ENCODE measurements around the gene ACBD4. TPM values are rescaled to one million over a fixed set of nuclear protein-coding genes. Genes with fewer than 3 reads are reported as not detected.

ACBD4 gene
- polyA plus RNA-seq, 1 of the 3 experiments (the other 2 are of a cell fraction), result 15.8 TPM

- no peaks in the 10 kb centered on the region for H3K9me3 ChIP-seq
- H3K27me3 ChIP-seq (ENCODE audit: insufficient read depth), result no peaks in the 10 kb centered on the region
- no peak overlapping the region for H2AFZ ChIP-seq (ENCODE audit: low read depth)
- H4K20me1 ChIP-seq (ENCODE audit: insufficient read depth), result no peaks in the 10 kb centered on the region
- no peak overlapping the region for H3K9ac ChIP-seq
- WGBS (ENCODE audit: low lambda C conversion rate), result 97% methylated on average over 7 of the region's 7 CpGs
- H3K4me1 ChIP-seq (ENCODE audit: control insufficient read depth in 1 of 2, insufficient read depth in 2 of 2, low read depth in 1 of 2, low read length in 1 of 2), result peaks cover 0 to 10% of the 10 kb centered on the region in 2 experiments; a peak in 2 of 4 replicates
- H3K4me3 ChIP-seq (ENCODE audit: low read depth in 2 of 2, low read length in 1 of 2), result no peak overlapping the region
- H3F3A ChIP-seq (replicated peaks; ENCODE audit: insufficient read depth), result no peaks in the 10 kb centered on the region
- peaks cover 20% of the 10 kb centered on the region for H3K79me2 ChIP-seq (ENCODE audit: insufficient read depth)
- H3K4me2 ChIP-seq, result no peak overlapping the region
- CTCF ChIA-PET, result interaction anchor here (1.1 to 5.7 kb wide), 2 partner anchors 15 to 33 kb away, joined by 3 to 40 read pairs; no protein-coding TSS in a partner anchor
- no peaks in the 10 kb centered on the region for H3K9me2 ChIP-seq
- POLR2A ChIA-PET, result interaction anchor here (2.8 kb wide), 1 partner anchor 16 kb away, joined by 9 read pairs; the partner anchor contains the start of gene HEXIM1
- no peak for TF ChIP-seq NFIC (IDR thresholded peaks at IDR 0.05; ENCODE audit: borderline replicate concordance)
- no peak for TF ChIP-seq RXRA (IDR thresholded peaks at IDR 0.05; ENCODE audit: borderline replicate concordance, low read depth)
- TF ChIP-seq TEAD4 (IDR thresholded peaks at IDR 0.05; ENCODE audit: borderline replicate concordance, insufficient read depth), result no peak
- TF ChIP-seq CTCF (IDR thresholded peaks at IDR 0.05), result no peak
- 0 out of 4 replicates have a peak overlapping the region, but pooled peaks of 1 of the 2 experiments have one; percentile 5 for H3K27ac ChIP-seq (ENCODE audit: low read depth in 2 of 2, low read length in 1 of 2)
- DNase-seq, result no peak
- no peaks in the 10 kb centered on the region for H3K36me3 ChIP-seq (replicated peaks in 1 of 2; ENCODE audit: control insufficient read depth in 1 of 2, insufficient read depth in 2 of 2, low read length in 1 of 2)
Measured at GRCh38 chr17:45164734-45165269, 29.3 kb downstream of the ACBD4 start.

- peaks cover 21% of the 10 kb centered on the region for H3F3A ChIP-seq (replicated peaks; ENCODE audit: insufficient read depth)
- peaks cover 29 to 34% of the 10 kb centered on the region in 2 experiments; a peak in 3 of 4 replicates for H3K4me1 ChIP-seq (ENCODE audit: control insufficient read depth in 1 of 2, insufficient read depth in 2 of 2, low read depth in 1 of 2, low read length in 1 of 2)
- H3K36me3 ChIP-seq (replicated peaks in 1 of 2; ENCODE audit: control insufficient read depth in 1 of 2, insufficient read depth in 2 of 2, low read length in 1 of 2), result no peaks in the 10 kb centered on the region
- ChIA-PET CTCF (interaction anchor here (1.6 to 5.0 kb wide), 2 partner anchors 19 to 34 kb away, joined by 6 to 54 read pairs; partner anchors contain the start of gene HEXIM1), POLR2A (interaction anchor here (1.2 kb wide), 1 partner anchor 20 kb away, joined by 4 read pairs; the partner anchor contains the start of gene HEXIM1)
- no peak overlapping the region for H3K9ac ChIP-seq
- 97% methylated on average over 34 of the region's 43 CpGs for WGBS (ENCODE audit: low lambda C conversion rate)
- no peak overlapping the region for H2AFZ ChIP-seq (ENCODE audit: low read depth)
- no peak for TF ChIP-seq EP300 (IDR thresholded peaks at IDR 0.05; ENCODE audit: borderline replicate concordance in 1 of 2, low read depth in 1 of 2, low read length in 1 of 2)
- H3K4me2 ChIP-seq, result no peak overlapping the region
- H4K20me1 ChIP-seq (ENCODE audit: insufficient read depth), result no peaks in the 10 kb centered on the region
- H3K9me2 ChIP-seq, result no peaks in the 10 kb centered on the region
- no peak overlapping the region for H3K27ac ChIP-seq (ENCODE audit: low read depth in 2 of 2, low read length in 1 of 2)
- no peak for DNase-seq
- H3K4me3 ChIP-seq (ENCODE audit: low read depth in 2 of 2, low read length in 1 of 2), result no peak overlapping the region
- no peaks in the 10 kb centered on the region for H3K27me3 ChIP-seq (ENCODE audit: insufficient read depth)
- H3K9me3 ChIP-seq, result no peaks in the 10 kb centered on the region
- H3K79me2 ChIP-seq (ENCODE audit: insufficient read depth), result no peaks in the 10 kb centered on the region
Measured at GRCh38 chr17:45168991-45169752, 33.7 kb downstream of the ACBD4 start.

All from SK-N-SH (cell line).